Medulla oblongata (tissue), 1 donor: ENCODE data around the gene NME5.
A peak's percentile ranks its signal among the peaks of the same experiment; 100 is the strongest.
"Not testable (repeated sequence)": the region's sequence is repeated elsewhere in the genome, so short reads cannot be mapped to it uniquely, and the experiment has no call there.

Source experiments
- DNase-seq: peaks from one replicate; pipeline ENCODE4 v3.0.0-alpha.2; 2015; ENCODE audit errors: extremely low spot score

The NME5 gene

DNA sequence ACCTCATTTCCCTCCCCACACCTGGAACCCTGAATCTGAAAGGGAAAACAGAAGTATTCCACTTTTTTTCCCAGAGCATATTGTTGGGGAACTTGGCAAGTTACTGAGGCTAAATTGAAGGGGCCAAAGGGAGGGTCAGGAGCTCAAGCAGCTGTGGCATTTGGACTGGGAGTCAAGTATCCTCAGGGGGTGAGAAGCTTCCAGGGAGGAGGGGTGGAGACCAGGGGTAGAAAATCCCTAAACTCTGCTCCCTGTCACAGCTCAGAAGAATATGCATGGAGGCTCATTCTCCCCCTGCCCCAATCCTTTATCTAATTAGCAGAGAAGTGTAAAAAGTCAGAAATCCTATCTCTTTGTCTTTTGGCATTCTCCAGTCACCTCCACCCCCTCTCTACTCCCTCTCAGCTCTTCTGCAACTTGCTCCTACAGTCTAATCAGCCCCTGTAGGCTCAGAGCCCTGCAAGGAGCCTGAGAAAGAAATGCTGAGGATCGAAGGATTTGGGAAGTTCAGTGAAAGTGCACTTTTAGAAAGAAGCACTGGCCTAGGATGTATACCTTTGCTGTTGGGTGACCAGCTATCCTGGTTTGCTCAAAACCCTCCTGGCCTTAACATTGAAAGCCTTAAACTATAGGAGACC lies 61.1 kb downstream of the NME5 start:
- DNase-seq = no peak

DNA sequence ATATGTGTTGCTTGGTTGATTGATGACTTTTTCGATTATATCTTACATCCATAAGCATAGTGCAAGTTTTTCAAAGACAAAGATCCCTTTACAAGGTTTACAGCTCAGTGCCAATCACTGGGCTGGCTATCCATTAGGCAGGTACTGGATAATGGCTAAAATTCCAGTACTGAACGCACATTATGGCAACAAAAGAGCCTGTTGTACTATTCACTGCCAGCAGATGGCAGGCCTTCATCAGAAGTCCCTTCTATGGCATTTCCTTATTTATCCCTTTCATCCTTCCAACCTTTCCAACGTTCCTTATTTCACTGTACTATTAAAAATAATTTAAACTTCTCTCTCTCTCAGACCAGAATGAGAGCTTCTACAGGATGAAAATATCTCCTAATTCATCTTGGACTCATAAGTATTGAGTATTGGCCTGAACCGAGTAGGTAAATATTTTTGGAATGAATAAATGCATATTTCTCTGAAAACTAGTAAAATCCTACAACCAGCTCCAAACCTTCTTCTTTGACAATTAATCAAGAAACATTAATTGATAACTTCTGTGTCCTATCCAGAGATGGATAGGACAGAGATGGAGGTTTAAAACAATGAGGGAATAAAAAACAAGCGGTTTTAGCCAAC lies 62.0 kb downstream of the NME5 start:
- DNase-seq = peak; percentile 81

DNA sequence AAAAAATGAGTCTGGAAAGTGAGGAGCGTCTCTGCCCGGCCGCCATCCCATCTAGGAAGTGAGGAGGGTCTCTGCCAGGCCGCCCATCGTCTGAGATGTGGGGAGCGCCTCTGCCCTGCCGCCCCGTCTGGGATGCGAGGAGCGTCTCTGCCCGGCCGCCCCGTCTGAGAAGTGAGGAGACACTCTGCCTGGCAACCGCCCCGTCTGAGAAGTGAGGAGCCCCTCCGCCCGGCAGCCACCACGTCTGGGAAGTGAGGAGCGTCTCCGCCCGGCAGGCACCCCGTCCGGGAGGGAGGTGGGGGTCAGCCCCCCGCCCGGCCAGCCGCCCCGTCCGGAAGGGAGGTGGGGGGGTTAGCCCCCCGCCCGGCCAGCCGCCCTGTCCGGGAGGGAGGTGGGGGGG lies 69.2 kb downstream of the NME5 start:
- not testable (repeated sequence) for DNase-seq

DNA sequence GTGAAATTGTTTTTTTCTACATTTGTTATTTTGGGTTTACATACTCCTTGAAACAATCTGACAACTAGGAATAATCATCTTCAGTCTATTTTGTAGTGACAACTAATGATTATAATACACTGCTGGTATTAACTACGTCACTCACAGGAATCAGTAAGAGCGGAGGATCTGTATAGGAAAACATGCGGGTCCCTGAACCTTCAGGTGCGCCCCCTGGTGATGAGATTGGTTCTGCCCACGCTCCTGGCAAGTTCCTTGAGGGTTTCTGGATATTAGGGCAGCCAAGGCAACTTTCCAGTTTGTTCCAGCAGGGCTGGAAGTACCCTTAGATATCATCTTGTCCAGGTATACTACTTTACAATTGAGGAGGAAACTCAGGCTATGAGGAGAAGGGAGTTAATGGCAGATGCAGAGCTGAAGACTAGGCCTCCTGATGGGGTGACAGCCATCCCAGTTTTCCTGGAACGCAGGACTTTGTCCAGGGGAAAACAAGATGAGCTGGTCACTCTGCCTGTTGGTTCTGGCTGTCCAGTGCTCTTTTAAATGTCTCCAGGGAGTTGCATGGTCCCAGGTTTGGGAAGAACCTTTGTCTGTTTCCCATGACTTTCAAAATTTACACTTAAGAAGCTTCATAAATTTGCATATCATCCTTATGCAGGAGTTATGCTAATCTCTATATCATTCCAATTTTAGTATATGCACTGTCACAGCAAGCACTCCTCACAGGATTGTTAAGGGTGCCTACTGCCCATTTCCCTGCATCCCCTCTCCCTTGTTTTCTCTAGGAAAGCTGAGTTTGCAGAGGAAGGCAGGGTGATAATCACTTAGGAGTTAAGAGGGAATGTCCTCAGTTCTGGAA lies 70.3 kb downstream of the NME5 start:
- peak; percentile 81 for DNase-seq

DNA sequence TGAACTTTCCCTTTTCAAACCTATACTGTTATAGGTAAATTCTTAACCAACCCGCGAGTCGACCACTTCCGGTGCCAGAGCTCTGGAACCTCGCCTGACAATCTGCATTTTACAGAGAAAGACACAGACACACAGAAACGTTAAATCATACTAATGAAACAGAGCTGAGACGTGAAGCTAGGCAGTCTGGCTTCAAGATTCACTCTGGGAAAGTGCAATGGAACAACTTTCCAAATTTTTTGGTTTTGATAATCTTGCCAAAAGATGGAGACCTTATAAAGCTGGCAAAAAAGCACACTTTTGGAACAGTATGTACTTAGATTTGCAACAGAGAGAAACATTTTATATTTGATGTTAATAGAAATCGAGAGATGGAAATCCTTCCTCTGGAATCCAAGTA lies 71.3 kb downstream of the NME5 start:
- no peak for DNase-seq
